OCI-M1 (cell line): ENCODE results near the gene KLHL29.
A peak's percentile ranks its signal among the peaks of the same experiment; 100 is the strongest.

Experiments used
- DNase-seq: peaks from one replicate; lab custom pipeline; 2025; lab: John Stamatoyannopoulos, UW

The KLHL29 gene

GRCh38 chr2:23632831-23633395, 247.9 kb downstream of the KLHL29 start:
- no peak for DNase-seq

GRCh38 chr2:23633966-23634365, 249.0 kb downstream of the KLHL29 start:
- DNase-seq: no peak

- DNase-seq: no peak
These were observed 250.7 kb downstream of the KLHL29 start for GRCh38 chr2:23635442-23636340.

GRCh38 chr2:23636426-23636825, 251.4 kb downstream of the KLHL29 start:
- peak; percentile 36 for DNase-seq

DNA sequence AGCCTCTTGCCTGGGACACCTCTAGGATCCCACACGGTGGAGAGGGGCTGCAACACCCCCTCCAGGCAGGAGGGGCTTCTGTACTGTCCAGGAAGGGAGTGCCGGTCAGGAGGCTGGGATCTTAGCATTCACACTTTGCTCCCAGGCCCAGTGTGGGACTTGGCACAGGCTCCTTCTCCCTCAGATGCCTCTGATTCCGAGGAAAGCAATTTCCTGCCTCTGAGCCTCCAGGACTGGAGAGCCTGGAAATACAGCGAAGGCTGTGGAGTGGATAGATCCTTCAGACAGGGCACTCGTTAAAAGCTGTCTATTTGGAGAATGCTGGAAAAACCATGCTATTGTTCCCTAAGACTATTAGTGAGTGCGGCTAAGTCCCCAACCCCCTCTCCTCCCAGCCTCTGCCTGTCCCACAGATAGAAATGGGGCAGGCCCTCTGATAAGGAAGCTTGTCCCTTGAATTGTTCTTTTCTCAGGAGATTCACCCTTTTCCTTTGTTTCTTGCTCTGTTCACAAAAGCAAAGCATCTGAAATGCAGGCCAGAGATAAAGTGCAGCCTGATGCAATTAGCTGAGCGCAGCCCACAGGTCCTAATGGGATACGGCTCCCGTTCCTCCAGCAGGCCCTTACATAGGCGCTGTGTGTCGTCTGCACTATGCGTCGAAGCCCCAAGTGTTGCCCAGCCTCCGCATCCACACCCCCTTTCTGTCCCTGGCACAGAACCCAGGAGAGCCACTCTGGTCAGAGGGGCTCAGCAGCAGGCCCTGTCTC, 252.2 kb downstream of the KLHL29 start:
- no peak for DNase-seq

- no peak for DNase-seq
These were observed 254.5 kb downstream of the KLHL29 start for GRCh38 chr2:23639406-23639982.

- DNase-seq: no peak
These were observed 255.7 kb downstream of the KLHL29 start for GRCh38 chr2:23640711-23641110.

GRCh38 chr2:23642516-23642915, 257.5 kb downstream of the KLHL29 start:
- no peak for DNase-seq

GRCh38 chr2:23645230-23645808, 260.3 kb downstream of the KLHL29 start:
- no peak for DNase-seq

DNA sequence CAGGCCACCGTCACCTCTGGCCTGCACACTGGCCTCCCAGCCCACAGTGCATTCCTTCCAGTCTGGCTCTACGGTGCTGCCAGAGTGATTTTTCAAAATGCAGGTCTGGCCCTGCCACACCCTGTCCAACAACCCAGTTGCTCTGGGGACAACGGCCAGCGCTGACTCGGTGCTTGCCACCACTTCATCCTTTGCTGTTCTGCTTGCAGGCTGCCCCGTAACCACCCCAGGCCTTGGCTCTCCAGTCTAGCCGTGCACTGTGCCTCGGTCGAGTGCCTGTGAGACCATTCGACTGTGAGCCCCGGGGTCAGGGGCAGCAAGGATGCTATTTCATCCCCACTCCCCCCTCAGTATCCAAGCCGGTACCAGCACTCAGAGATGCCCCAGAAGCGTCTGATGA, 262.6 kb downstream of the KLHL29 start:
- no peak for DNase-seq

DNA sequence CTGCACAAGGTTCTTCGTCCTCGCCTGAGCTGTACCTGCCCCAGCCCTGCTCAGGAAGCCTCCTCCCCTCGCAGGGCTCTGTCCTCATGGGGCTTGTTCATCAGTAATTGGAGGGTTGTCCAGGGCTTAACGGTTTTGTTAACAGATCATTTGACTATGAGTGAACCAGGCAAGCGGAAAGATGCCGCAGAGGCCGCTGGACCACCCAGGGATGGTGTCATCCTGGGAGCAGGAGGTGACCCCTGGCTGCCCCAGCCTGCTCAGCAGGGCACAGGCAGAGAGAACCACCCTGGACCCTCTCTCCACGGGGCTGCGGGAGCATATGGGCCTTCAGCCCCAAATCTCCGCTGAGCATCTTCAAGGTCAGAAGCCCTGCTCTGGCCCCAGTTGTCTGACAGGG, 264.3 kb downstream of the KLHL29 start:
- no peak for DNase-seq

DNA sequence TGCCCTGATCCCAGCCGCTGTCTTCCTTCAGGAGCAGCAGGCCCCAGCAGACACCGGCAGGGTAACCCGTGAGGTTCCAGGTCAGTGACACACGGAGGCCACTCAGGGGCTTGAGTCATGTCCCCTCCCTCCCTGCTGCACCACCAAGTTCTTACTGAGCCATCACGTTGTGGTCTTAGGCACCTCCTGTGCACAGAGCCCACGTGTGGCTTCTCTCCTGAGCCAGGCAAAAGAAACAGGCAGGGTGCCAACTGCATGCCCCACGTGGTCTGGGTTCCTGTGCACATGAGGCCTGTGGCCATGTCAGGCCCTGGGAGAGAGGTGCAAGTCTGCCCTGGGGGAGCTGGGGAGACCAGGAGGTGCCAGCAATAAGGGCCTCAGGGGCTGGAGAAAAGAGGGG, 264.8 kb downstream of the KLHL29 start:
- no peak for DNase-seq

DNA sequence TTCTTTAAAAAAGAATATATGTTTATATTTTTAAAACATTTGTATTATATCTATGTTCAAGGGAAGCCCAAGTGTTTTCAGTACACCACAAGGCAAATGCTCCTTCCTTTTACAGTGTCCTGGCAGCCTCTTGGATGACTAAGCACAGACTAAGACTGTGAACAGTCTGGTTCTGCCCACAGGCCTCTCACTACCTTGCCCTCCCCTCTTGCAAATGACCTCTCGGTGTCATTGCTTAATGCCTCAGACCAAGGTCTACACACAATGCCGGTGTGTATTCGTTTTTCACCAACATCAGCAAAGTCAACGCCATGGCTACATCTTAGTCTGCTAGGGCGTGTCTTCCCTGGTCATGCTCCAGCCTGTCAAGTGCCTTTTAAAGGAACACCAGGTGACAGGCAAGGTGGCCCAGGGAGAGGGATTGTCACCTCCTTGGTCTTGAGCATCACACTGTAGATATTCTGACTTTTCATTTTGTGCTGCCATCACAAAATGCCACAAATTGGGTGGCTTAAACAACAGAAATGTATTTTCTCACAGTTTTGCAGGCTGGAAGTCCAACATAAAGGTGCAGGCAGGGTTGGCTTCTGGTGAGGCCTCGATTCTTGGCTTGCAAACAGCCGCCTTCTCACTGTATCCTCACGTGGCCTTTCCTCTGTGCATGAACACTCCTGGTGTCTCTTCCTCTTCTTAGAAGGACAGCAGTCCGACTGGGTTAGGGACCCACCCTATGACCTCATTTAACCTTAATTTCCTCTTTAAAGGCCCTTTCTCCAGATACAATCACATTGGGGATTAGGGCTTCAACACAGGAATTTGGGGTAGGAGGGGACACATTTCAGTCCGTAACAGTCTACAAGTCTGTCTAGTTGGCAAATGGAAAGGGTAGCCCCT, 266.5 kb downstream of the KLHL29 start:
- DNase-seq: no peak

- DNase-seq: no peak
These were observed 268.3 kb downstream of the KLHL29 start for GRCh38 chr2:23653326-23653725.

GRCh38 chr2:23654756-23655155, 269.8 kb downstream of the KLHL29 start:
- no peak for DNase-seq

DNA sequence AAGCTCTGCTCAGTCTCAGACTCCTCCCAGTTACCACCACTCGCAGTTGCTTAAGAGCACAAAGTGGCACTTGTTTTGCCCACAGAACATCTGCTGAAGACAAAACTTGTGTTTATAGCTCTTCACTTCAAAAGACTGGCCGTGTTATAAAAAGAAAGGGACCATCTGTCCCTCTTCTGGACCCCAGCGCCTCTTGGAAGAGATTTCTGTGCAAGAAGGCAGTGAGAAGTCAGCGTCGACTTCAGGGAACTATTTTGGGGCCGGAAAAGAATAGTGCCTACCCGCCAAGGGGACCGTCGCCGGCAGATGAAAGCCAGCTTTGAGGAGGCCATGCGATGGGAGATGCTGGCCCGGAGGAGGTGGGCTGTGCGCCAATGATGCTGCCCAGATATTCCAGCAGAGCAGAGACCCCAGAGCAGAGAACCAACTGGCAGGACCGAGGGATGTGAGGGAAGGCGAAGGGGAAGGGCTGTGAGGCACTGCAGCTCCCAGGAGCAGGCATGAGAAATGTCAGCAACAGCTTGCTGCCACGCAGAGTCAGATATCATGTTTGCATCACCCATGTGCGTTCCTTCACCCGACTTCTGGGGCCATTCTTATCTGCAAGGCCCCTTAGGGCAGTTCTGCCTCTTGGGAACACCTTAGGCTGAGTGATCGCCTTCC, 271.1 kb downstream of the KLHL29 start:
- no peak for DNase-seq

DNA sequence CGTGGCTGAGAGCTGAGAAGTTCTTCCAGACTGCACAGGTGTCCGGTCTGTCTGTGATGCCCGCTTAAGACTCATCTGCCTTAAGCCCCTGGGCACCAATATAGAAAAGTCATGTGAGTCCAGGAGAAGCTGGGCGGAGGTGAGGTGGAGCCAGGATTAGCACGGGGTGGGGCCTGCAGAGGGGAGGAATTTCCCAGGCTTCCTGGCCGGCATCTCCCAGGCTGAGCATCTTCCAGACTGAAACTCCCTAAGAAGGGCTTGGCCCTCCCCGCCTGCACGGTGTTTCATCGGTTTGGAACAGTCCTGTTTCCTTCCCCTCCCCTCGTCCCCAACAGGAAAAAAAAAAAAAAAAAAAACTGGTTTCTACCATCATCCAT, 271.6 kb downstream of the KLHL29 start:
- DNase-seq: no peak

DNA sequence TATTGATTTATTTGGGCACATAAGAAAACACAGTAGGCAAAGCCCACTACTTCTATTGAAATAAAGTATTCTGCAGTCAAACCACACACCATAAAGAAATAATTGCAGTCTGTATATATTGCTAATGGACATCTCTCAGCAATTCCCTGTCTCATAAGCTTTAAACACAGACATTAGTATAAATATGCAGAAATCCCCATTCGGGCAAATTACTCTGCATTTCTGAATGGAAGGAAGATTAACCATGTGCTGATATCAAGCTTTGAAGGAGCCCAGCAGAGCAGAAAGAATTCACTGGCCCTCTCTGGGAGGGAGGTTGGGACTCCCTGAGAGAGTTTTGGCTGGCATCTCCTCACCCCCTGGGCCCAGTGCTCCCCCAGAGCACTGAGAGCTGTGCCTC, 272.4 kb downstream of the KLHL29 start:
- no peak for DNase-seq

DNA sequence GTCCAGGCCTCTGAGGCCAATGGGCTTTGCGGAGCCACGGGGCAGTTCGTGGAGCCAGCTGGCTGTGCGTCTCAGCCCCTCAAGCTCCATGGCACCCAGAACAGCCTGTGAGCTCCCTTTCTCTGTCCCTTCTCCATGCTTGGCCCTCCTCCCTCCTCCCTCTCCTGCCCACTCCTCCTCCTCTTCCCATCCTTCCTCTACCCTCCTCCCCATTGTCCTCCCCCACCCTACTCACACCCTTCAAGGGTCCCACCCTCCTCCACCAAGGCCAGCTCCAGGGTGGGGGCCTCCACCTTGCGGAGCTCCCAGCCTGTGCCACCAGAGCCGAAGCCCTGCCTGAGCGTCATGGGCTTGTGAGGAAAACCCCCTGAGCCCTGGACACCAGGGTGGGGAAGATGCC, 273.0 kb downstream of the KLHL29 start:
- no peak for DNase-seq

DNA sequence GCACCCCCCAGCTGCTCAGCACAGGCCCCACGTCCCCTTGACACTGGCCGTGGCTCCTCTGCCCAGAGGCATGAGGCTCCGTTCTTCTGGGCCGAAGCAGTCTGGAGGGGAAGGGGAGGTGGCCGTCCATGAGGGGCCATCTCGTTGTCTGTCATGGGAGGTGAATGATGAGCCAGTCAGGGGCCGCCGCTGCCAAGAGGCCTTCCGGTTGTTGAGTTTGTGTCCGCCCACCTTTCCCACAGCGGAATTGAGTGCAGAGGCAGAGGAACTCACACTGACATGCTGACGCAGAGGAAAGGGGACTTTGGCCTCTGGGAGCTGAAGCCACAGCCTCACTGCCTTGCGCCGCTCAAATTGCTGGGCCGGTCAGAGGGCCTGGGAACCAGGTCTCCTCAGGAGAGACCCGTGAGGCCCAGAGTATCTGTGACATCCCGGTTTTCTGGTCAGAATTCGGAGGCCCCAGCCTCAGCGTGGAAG, 273.5 kb downstream of the KLHL29 start:
- DNase-seq: no peak

GRCh38 chr2:23659328-23659727, 274.3 kb downstream of the KLHL29 start:
- DNase-seq: no peak
